GM12864 (cell line): ENCODE data around the gene CCND2.
A peak's percentile ranks its signal among the peaks of the same experiment; 100 is the strongest.

Source experiments
- DNase-seq: peaks from one replicate; pipeline ENCODE4 v3.0.0-alpha.2; 2011; ENCODE audit warnings: low read depth
- H3K4me3 ChIP-seq: 2 replicates; pipeline ENCODE4 v1.5.1; 2011; ENCODE audit warnings: mild to moderate bottlenecking, low read depth, low read length, control low read depth
- CTCF ChIP-seq: IDR thresholded peaks from 2 replicates; pipeline ENCODE4 v1.5.1; 2011; ENCODE audit warnings: low read depth, mild to moderate bottlenecking, moderate library complexity, low read length, control low read depth, inconsistent platforms; ENCODE audit errors: missing control alignments

CCND2 gene

GRCh38 chr12:4273652-4274395, at the start of gene CCND2:
TSS of gene CCND2 (plus strand) at chr12:4273762. CDS start at chr12:4274041, 279 bp downstream.
- no peak for TF ChIP-seq CTCF
- no peak for DNase-seq
- peak within 1 kb of the TSS; percentile 72 for H3K4me3 ChIP-seq

- DNase-seq, result no peak
- no peak overlapping the region for H3K4me3 ChIP-seq
- TF ChIP-seq CTCF, result no peak
Observed at GRCh38 chr12:4224206-4224889, 49.2 kb upstream of the CCND2 start.

- no peak for DNase-seq
- no peak for TF ChIP-seq CTCF
- H3K4me3 ChIP-seq, result no peak overlapping the region
Observed at GRCh38 chr12:4225571-4225970, 48.0 kb upstream of the CCND2 start.

- H3K4me3 ChIP-seq, result no peak overlapping the region
- DNase-seq, result no peak
- no peak for TF ChIP-seq CTCF
Observed at GRCh38 chr12:4227046-4227445, 46.5 kb upstream of the CCND2 start.

- no peak for TF ChIP-seq CTCF
- H3K4me3 ChIP-seq, result no peak overlapping the region
- DNase-seq, result no peak
Observed at GRCh38 chr12:4228122-4228580, 45.4 kb upstream of the CCND2 start.

GRCh38 chr12:4230526-4230925, 43.0 kb upstream of the CCND2 start:
- no peak for DNase-seq
- no peak for TF ChIP-seq CTCF
- H3K4me3 ChIP-seq, result no peak overlapping the region
